ENCODE measurements around the gene NSUN4. TPM values are rescaled to one million over a fixed set of nuclear protein-coding genes. Genes with fewer than 3 reads are reported as not detected.

Gene NSUN4
- total and polyA plus RNA-seq, 10 of the 15 experiments (the other 5 are each of a cell fraction or from before 2014, with no cell fraction given): 22.1 to 80.2 (median 29.6) TPM

- TF ChIP-seq, protein P1, sequence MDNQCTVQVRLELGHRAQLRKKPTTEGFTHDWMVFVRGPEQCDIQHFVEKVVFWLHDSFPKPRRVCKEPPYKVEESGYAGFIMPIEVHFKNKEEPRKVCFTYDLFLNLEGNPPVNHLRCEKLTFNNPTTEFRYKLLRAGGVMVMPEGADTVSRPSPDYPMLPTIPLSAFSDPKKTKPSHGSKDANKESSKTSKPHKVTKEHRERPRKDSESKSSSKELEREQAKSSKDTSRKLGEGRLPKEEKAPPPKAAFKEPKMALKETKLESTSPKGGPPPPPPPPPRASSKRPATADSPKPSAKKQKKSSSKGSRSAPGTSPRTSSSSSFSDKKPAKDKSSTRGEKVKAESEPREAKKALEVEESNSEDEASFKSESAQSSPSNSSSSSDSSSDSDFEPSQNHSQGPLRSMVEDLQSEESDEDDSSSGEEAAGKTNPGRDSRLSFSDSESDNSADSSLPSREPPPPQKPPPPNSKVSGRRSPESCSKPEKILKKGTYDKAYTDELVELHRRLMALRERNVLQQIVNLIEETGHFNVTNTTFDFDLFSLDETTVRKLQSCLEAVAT (IDR thresholded peaks at IDR 0.05): no peak
- TF ChIP-seq IRF5 (IDR thresholded peaks at IDR 0.05; ENCODE audit: borderline replicate concordance): no peak
- no peak for TF ChIP-seq ZBED1 (IDR thresholded peaks at IDR 0.05; ENCODE audit: borderline replicate concordance)
- TF ChIP-seq POLR2A (IDR thresholded peaks at IDR 0.05; ENCODE audit: low read depth, low read length): no peak
- TF ChIP-seq MEF2B (IDR thresholded peaks at IDR 0.05; ENCODE audit: partially characterized antibody, poor library complexity, severe bottlenecking): no peak
- TF ChIP-seq CREB1 (IDR thresholded peaks at IDR 0.05; ENCODE audit: low read depth): no peak
These were observed 67.0 kb downstream of the NSUN4 start (continued) for GRCh38 chr1:46407636-46408035.

- in situ Hi-C loops (cut with MboI) (no loop called here), intact Hi-C loops (cut with micrococcal nuclease; ENCODE audit: unreplicated experiment) (no loop called here)
- Histone ChIP-seq H3K36me3 (ENCODE audit: control insufficient read depth in 2 of 2, insufficient read depth in 2 of 2, low read length in 1 of 2) (no peaks in the 10 kb centered on the region), H3K27ac (ENCODE audit: control insufficient read depth, insufficient read depth) (no peak overlapping the region), H3K4me3 (no peak overlapping the region), H3K79me2 (ENCODE audit: control insufficient read depth, insufficient read depth, low read length) (no peaks in the 10 kb centered on the region), H3K9me3 (replicated peaks; ENCODE audit: control insufficient read depth, insufficient read depth, low read length) (no peaks in the 10 kb centered on the region; the same call in 2 of the 3 replicates), H3K4me1 (ENCODE audit: control insufficient read depth, insufficient read depth, low read length) (no peaks in the 10 kb centered on the region), H3K27me3 (replicated peaks in 1 of 2; ENCODE audit: control insufficient read depth in 2 of 2, insufficient read depth in 2 of 2, low read length in 1 of 2) (no peaks in the 10 kb centered on the region), H4K20me1 (ENCODE audit: control insufficient read depth, insufficient read depth) (no peaks in the 10 kb centered on the region), H3K9ac (ENCODE audit: control insufficient read depth, insufficient read depth, low read length) (no peak overlapping the region), H2AFZ (ENCODE audit: control insufficient read depth, low read depth, low read length) (no peak overlapping the region), H3K4me2 (ENCODE audit: control insufficient read depth, insufficient read depth) (no peak overlapping the region)
- CTCF ChIA-PET: interaction anchor here (1.0 to 1.5 kb wide), 4 partner anchors 10 to 61 kb away, joined by 3 to 6 read pairs (median 4); no protein-coding TSS in a partner anchor
- POLR2A ChIA-PET: no interaction called here
- FAIRE-seq (no peak), DNase-seq (ENCODE audit: low read depth, low spot score) (no peak), ATAC-seq (no peak)
- 38% methylated on average over 12 of the region's 12 CpGs for WGBS (ENCODE audit: insufficient coverage, insufficient replicate concordance, low lambda C conversion rate, missing lambda C conversion rate)
- SMC1A ChIA-PET (ENCODE audit: uncharacterized antibody, unreplicated experiment): no interaction called here
- RAD21 ChIA-PET (ENCODE audit: unreplicated experiment): no interaction called here
- BruUV-seq (replicated peaks): no TSS peak
- TF ChIP-seq SUZ12 (IDR thresholded peaks at IDR 0.05; ENCODE audit: unreplicated experiment) (no peak), SMAD1 (IDR thresholded peaks at IDR 0.05; ENCODE audit: low read depth, partially characterized antibody) (no peak), SMARCA5 (IDR thresholded peaks at IDR 0.05) (no peak), RELA (IDR thresholded peaks at IDR 0.05; ENCODE audit: borderline replicate concordance, partially characterized antibody) (no peak), NR2C2 (IDR thresholded peaks at IDR 0.05; ENCODE audit: borderline replicate concordance, control insufficient read depth, insufficient read length, low read depth) (no peak)
These were observed 67.9 kb downstream of the NSUN4 start for GRCh38 chr1:46408356-46409062.

Data from GM12878 (cell line).